Cardiac muscle cell (in vitro differentiated cells and primary cell): Measurements from ENCODE around the gene SP100. TPM values are rescaled to one million over a fixed set of nuclear protein-coding genes. Genes with fewer than 3 reads are reported as not detected.
"Not testable (repeated sequence)": the region's sequence is repeated elsewhere in the genome, so short reads cannot be mapped to it uniquely, and the experiment has no call there.

Experiments used
- DNase-seq, 2 donors: peaks; one replicate each; pipeline versions ENCODE4 v3.0.0 to v3.0.0-alpha.2; 2010 to 2017; ENCODE audit warnings: low read depth in 1 of 2, low spot score in 1 of 2
- H3K27ac ChIP-seq: fragments of 200-600 bp; sonication (generic); 2 replicates; pipeline ENCODE4 v1.5.1; 2016
- H3K27me3 ChIP-seq: fragments of 200-600 bp; sonication (generic); 2 replicates; pipeline ENCODE4 v1.6.0; 2016; ENCODE audit warnings: control low read depth
- H3K36me3 ChIP-seq: fragments of 200-600 bp; sonication (generic); 2 replicates; pipeline ENCODE4 v1.5.1; 2016; ENCODE audit warnings: control low read depth
- H3K4me1 ChIP-seq: fragments of 200-600 bp; sonication (generic); 2 replicates; pipeline ENCODE4 v1.8.1; 2017; ENCODE audit warnings: low read depth, mild to moderate bottlenecking, mixed run types
- H3K4me3 ChIP-seq: fragments of 200-600 bp; sonication (generic); 2 replicates; pipeline ENCODE4 v1.5.1; 2016; ENCODE audit warnings: mild to moderate bottlenecking
- H3K9me3 ChIP-seq: fragments of 200-600 bp; sonication (generic); 2 replicates; pipeline ENCODE4 v1.5.1; 2017; ENCODE audit warnings: low read depth, mild to moderate bottlenecking, control low read depth
- CTCF ChIP-seq: IDR thresholded peaks from 2 replicates; pipeline ENCODE4 v1.5.1; 2012; ENCODE audit warnings: low read depth, mild to moderate bottlenecking, low read length
- polyA plus RNA-seq: library from polyadenylated mRNA; unstranded; fragments of >200 nt; fragmentation: Nextera tagmentation; extraction: Ambion mirVana; gene quantifications from 2 replicates; pipeline ENCODE4 v1.2.1, GENCODE V29; 2016
- total RNA-seq: library from RNA; depleted of rRNA; stranded (reverse); fragments of >200 nt; gene quantifications from 2 replicates; pipeline ENCODE4 v1.2.3, GENCODE V29; 2016

SP100 gene
- total and polyA plus RNA-seq, 2 experiments from 2014 or later = 2.0 TPM; not detected in 1

DNA sequence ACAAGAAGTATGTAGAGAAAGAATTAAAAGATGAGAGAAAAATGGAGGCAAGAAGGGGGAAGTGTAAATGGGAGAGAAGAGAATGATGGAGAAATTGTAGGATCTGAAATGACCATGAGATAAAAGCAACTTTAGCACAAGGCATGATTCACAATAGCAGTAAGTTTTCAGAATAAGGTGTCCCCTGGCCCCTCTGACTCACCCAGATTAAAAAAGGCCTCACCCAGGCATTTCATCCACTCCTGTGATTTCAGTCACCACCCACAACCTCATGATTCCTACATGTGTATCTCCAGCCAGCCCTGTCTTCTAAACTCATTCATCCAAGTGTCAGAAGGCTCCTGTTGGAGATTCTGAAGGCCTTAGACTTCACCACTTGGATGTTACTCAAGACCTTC is 56.6 kb downstream of the SP100 start:
- Histone ChIP-seq H3K36me3 (no peaks in the 10 kb centered on the region), H3K4me3 (no peak overlapping the region), H3K9me3 (no peaks in the 10 kb centered on the region), H3K27ac (no peak overlapping the region), H3K4me1 (no peaks in the 10 kb centered on the region), H3K27me3 (no peaks in the 10 kb centered on the region)
- TF ChIP-seq CTCF = no peak
- peak in 1 of 2 donors; percentile 43 for DNase-seq

GRCh38 chr2:230473378-230473777 is 57.4 kb downstream of the SP100 start:
- Histone ChIP-seq H3K36me3 (no peaks in the 10 kb centered on the region), H3K27ac (no peak overlapping the region), H3K4me3 (no peak overlapping the region), H3K9me3 (no peaks in the 10 kb centered on the region), H3K4me1 (no peaks in the 10 kb centered on the region), H3K27me3 (no peaks in the 10 kb centered on the region)
- DNase-seq = no peak
- no peak for TF ChIP-seq CTCF

GRCh38 chr2:230475143-230475542 is 59.1 kb downstream of the SP100 start:
- DNase-seq = no peak
- H3K27ac ChIP-seq = no peak overlapping the region
- no peaks in the 10 kb centered on the region for H3K4me1 ChIP-seq
- H3K27me3 ChIP-seq = no peaks in the 10 kb centered on the region
- no peaks in the 10 kb centered on the region for H3K9me3 ChIP-seq
- H3K4me3 ChIP-seq = no peak overlapping the region
- H3K36me3 ChIP-seq = no peaks in the 10 kb centered on the region
- TF ChIP-seq CTCF = no peak

- Histone ChIP-seq H3K4me1 (no peaks in the 10 kb centered on the region), H3K36me3 (no peaks in the 10 kb centered on the region), H3K27ac (no peak overlapping the region), H3K27me3 (no peaks in the 10 kb centered on the region), H3K9me3 (no peaks in the 10 kb centered on the region), H3K4me3 (no peak overlapping the region)
- no peak for DNase-seq
- TF ChIP-seq CTCF = no peak
Observed at GRCh38 chr2:230485801-230486341, 69.9 kb downstream of the SP100 start.

DNA sequence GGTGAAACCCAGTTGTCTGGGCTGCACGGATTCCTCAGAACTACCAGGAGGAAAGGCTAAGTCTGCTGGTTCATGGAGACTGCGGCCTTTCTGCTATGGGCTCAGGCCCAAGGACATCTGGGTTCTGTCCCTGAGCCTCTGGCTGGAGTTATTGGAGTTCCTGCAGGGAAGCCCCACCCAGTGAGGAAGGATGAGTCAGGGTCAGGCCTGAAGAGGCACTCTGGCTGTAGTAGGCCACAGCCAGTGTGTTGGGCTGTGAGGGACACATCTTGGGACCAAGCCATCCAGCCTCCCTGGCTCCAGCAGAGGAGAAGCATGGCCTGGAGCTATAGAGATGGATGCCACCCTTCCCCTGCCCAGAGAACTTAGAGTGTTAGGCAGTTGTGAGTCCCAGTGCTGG is 75.2 kb downstream of the SP100 start:
- not testable (repeated sequence) for H3K9me3 ChIP-seq, H3K4me1 ChIP-seq, H3K27ac ChIP-seq, H3K36me3 ChIP-seq, H3K4me3 ChIP-seq, H3K27me3 ChIP-seq, DNase-seq

DNA sequence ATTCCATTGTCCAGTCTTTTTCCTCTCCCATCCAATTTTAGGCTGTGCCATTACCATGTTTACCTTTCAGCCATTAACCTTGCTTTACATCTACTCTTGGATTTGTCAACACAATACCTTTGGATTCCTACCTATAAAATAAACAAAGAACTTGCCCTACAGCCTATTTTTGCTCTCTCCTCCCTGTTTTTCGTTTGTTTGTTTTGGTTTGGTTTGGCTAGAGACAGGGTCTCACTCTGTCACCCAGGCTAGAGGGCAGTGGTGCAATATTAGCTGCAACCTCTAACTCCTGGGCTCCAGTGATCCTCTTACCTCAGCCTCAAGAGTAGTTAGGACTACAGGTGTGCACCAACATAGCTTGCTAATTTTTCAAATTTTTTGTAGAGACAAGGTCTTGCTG is 76.1 kb downstream of the SP100 start:
- DNase-seq = no peak
- no peak overlapping the region for H3K27ac ChIP-seq
- H3K4me1 ChIP-seq = no peaks in the 10 kb centered on the region
- H3K9me3 ChIP-seq = no peaks in the 10 kb centered on the region
- H3K4me3 ChIP-seq = no peak overlapping the region
- no peak for TF ChIP-seq CTCF
- H3K27me3 ChIP-seq = no peaks in the 10 kb centered on the region
- no peaks in the 10 kb centered on the region for H3K36me3 ChIP-seq
